Vagina (tissue), 2 donors: ENCODE results near the gene SVEP1.

Experiments used
- POLR2A ChIP-seq, 2 donors: fragments of 450-650 bp; IDR thresholded peaks; one replicate each; pipeline ENCODE4 v1.6.1; 2017; ENCODE audit warnings: antibody characterized with exemption in 2 of 2, mild to moderate bottlenecking in 2 of 2, moderate library complexity in 2 of 2
- POLR2AphosphoS5 ChIP-seq, 2 donors: sonication (generic); formaldehyde crosslinking; IDR thresholded peaks; one replicate each; pipeline ENCODE4 v1.9.0; 2017; ENCODE audit warnings: antibody characterized with exemption in 2 of 2, mild to moderate bottlenecking in 2 of 2, low read depth in 1 of 2; ENCODE audit not compliant: insufficient read depth in 1 of 2
- TF ChIP-seq, protein P1 (sequence below), 3 experiments: fragments of 450-650 bp in 2 of 3; fragments of 200-600 bp in 1 of 3; sonication (generic) in 1 of 3; IDR thresholded peaks; one replicate each; pipeline ENCODE4 v1.5.1; 2017 to 2019; ENCODE audit warnings: antibody characterized with exemption in 3 of 3, mild to moderate bottlenecking in 2 of 3, moderate library complexity in 2 of 3

DNA sequence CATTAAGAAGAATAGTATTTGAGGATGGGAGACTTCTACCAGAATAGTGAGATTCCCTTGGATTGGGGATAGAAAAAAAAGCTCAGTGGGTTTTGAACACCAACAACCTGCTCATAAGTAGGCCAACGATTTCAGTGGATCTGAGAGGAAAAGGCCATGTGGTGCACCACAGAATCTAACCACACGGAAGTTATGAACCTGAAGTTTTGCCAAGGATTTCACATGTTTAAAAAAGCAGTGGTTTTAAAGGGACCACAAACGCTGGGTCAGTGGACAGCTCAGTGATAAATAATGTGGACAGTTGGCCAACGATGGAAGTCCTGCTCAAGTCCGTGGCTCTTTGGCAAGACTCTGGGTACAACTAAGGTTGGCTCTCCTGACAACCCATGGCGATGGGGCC lies 134.6 kb downstream of the SVEP1 start:
- TF ChIP-seq POLR2A (IDR thresholded peaks at IDR 0.05) (no peak), POLR2AphosphoS5 (IDR thresholded peaks at IDR 0.05; ENCODE audit: insufficient read depth in 1 of 2, low read depth in 1 of 2) (no peak)
- TF ChIP-seq, protein P1, sequence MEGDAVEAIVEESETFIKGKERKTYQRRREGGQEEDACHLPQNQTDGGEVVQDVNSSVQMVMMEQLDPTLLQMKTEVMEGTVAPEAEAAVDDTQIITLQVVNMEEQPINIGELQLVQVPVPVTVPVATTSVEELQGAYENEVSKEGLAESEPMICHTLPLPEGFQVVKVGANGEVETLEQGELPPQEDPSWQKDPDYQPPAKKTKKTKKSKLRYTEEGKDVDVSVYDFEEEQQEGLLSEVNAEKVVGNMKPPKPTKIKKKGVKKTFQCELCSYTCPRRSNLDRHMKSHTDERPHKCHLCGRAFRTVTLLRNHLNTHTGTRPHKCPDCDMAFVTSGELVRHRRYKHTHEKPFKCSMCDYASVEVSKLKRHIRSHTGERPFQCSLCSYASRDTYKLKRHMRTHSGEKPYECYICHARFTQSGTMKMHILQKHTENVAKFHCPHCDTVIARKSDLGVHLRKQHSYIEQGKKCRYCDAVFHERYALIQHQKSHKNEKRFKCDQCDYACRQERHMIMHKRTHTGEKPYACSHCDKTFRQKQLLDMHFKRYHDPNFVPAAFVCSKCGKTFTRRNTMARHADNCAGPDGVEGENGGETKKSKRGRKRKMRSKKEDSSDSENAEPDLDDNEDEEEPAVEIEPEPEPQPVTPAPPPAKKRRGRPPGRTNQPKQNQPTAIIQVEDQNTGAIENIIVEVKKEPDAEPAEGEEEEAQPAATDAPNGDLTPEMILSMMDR (IDR thresholded peaks at IDR 0.05) = no peak
